Mucosa of gallbladder (tissue), 1 donor: Measurements from ENCODE around the gene LRP1. TPM values are rescaled to one million over a fixed set of nuclear protein-coding genes. Genes with fewer than 3 reads are reported as not detected.

ENCODE experiments used
- DNase-seq: peaks from one replicate; pipeline ENCODE4 v3.0.0-alpha.2; 2020; ENCODE audit warnings: low spot score
- total RNA-seq: library from RNA; stranded (reverse); gene quantifications from one replicate; pipeline ENCODE4 v1.2.1, GENCODE V29; 2021
- donor health status: DM: no; HTN: no; CAD: no.

LRP1 gene
- total RNA-seq = 241 TPM

GRCh38 chr12:57127726-57128518 lies at the start of gene LRP1:
LRP1 (plus strand) TSS chr12:57128483; CDS start chr12:57128965, 482 bp downstream.
- peak; percentile 85 for DNase-seq

GRCh38 chr12:57078519-57079404 lies 49.5 kb upstream of the LRP1 start, which contains the start of gene NEMP1:
NEMP1 (minus strand) TSS chr12:57078791; CDS start chr12:57078745, 46 bp downstream.
- peak; percentile 99 for DNase-seq

- no peak for DNase-seq
Measured at GRCh38 chr12:57079821-57080220, 48.5 kb upstream of the LRP1 start.

DNA sequence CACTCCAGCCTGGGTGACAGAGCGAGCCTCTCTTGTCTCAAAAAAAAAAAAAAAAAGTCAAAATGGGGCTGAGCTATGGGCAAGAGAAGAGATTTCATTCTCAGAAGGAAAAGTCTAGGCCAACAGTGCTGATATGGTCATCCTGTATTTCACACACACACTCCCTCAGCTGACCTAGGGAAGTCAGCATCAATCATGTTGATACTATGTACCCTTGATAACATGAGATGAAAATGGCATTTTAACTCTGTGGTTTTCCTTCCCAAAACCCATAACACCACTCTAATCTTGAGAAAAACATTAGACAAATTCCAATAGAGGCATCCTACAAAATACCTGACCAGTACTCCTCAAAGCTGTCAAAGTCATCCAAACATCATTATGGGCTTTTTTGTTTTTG lies 47.4 kb upstream of the LRP1 start:
- no peak for DNase-seq

DNA sequence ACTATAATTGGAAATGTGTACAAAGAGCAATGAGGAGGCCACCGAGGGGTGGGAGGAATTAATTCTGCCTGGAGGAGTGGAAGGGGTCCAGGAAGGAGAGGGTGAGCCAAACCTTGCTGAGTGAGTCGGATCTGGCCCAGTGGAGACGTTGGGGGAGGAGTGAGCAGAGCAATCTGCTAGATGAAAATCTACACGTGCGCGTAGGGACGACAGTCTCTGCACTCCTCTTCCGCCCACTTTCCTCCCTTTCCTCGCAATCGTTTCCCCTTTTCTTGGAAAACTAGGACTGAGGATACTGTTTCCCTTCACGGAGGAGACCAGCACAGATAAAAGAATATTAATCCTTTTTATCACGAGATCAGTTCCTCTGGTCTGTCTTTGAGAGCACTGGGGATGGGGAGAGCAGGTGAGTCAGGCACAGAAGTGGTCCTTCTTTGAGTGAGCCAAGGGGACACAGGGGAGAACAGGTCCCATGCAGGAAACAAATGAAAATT lies 42.2 kb upstream of the LRP1 start:
- no peak for DNase-seq

DNA sequence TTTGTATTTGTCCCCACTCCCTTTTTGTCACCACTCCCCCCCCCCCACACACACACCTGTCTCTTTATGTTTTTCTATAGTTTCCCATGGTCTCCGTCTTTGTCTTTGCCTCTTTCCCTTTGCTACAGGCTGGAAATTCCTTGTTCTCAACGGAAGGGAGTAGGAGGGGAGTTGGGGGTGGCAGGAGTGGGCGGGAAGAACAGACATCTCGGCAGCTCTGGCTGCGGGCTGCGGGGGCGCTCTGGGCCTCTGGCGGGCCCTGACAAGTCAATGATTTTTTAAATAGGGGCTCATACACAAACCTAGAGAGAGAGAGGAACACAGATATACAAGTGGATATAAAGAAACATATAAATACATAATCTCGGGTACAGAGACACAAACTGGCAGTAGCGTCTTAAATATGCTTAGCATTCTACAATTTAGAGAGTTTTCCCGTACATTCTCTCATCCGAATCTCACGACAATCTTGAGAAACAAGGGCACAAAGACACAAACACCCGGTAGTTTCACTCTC lies 41.7 kb upstream of the LRP1 start:
- DNase-seq = peak; percentile 61

DNA sequence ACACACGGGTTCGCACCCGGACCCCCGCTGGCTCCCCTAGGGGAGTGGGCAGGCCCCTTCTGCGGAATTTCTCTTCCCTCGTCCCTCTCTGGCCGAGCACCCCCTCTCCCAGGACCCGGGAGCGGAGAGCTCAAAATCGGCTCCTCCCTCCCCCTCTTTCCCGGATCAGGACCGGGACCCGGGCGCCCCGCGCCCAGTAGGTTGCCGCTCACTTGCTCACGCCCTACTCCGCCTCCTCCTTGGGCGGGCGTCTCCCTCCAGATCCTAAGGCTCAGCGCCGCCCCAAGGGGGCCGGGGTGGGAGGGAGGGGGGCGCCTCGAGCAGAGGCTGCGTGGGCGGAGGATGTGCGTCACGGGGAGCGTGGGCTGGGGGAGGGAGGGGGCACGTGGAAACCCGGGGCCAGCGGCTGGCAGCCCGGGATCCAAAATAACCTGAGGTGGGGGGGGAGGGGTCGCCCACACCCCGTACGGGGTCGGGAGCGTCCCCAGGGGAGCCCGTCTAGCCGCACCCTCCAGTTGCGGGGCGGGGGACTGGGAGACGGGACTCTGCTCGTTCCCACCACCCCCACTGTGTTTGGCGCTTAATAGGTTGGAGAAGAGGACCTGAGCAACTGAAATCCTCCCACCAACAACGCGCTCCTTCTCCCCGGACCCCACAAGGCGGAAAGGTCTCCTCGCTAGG lies 41.1 kb upstream of the LRP1 start:
- peak; percentile 89 for DNase-seq

- peak; percentile 82 for DNase-seq
Measured at GRCh38 chr12:57087691-57088353, 40.5 kb upstream of the LRP1 start.

- DNase-seq = peak; percentile 94
Measured at GRCh38 chr12:57088354-57089270, 39.7 kb upstream of the LRP1 start, which contains the start of gene NAB2. NAB2 (plus strand) TSS chr12:57089114; CDS start chr12:57089272, 158 bp downstream.

GRCh38 chr12:57089271-57090245 lies 38.7 kb upstream of the LRP1 start:
- peak; percentile 78 for DNase-seq

GRCh38 chr12:57090490-57090889 lies 37.8 kb upstream of the LRP1 start:
- DNase-seq = no peak

DNA sequence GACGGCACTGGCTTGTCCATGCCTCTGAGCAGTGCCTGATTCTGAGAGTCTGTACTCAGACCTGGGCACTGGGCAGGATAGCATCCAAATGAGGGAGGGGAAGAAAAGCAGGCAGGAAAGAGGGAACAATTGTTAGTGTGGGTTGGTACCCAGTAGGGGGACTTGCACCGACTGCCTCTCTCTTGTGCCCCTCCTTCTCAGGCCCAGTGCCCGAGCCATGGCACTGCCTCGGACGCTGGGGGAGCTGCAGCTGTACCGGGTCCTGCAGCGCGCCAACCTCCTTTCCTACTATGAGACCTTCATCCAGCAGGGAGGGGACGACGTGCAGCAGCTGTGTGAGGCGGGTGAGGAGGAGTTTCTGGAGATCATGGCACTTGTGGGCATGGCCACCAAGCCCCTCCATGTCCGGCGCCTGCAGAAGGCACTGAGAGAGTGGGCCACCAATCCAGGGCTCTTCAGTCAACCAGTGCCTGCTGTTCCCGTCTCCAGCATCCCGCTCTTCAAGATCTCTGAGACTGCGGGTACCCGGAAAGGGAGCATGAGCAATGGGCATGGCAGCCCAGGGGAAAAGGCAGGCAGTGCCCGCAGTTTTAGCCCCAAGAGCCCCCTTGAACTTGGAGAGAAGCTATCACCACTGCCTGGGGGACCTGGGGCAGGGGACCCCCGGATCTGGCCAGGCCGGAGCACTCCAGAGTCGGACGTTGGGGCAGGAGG lies 37.2 kb upstream of the LRP1 start:
- no peak for DNase-seq

GRCh38 chr12:57091638-57092528 lies 36.4 kb upstream of the LRP1 start:
- DNase-seq = no peak

DNA sequence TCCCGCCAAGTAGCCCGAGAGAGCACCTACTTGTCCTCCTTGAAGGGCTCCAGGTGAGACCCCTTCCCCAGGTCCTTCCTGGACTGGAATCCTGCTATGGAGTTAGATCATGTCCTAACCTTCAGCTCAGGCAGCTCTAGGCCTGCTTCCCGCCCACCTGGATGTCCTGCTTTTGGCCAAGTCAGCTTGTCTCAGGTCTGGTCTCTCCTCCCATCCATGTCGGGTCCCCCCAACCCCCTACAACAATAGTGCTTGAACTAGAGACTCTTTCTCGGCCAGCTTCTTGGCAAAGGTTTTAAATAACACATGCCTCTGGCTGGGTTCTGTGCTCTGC lies 35.8 kb upstream of the LRP1 start:
- no peak for DNase-seq

GRCh38 chr12:57092876-57093414 lies 35.3 kb upstream of the LRP1 start:
- no peak for DNase-seq

DNA sequence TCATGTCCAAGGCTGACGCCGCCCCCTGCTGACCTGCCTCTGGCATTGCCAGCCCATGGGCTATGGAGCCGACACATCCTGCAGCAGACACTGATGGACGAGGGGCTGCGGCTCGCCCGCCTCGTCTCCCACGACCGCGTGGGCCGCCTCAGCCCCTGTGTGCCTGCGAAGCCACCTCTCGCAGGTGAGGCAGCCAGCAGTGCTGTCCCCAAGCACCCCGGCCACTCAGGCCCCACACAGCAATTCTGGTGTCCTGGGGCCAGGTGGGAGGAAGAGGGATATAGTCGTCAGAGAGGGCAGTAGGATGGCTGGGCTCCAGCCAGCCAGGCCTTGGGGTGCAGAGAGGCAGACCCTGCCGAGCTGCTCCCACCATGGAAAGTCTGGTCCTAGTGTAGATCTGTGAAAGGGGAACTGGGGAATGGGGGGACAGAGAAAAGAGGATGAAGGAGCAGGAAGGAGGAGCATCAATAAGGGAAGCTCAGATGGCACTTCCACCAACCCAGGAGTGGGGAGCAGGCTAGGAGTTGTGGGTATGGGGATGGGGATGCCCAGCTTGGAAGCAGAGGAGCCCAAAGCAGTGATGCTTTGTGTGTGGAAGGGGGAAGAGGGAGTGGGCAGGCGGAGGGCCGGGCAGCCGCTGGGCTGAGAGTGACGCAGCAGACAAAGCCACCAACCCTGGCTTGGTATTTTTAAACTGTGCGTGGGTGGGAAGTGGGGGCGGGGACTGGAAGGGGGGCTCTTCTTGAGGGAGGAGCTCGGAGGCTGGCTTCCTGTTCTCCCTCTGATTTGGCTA lies 34.7 kb upstream of the LRP1 start:
- DNase-seq = peak; percentile 76
